ENCODE data around the gene CLDN25.

Gene CLDN25

GRCh38 chr11:113814181-113814580 lies 34.6 kb downstream of the CLDN25 start:
- no peak for DNase-seq

- no peak for DNase-seq
Measured at GRCh38 chr11:113817162-113817561, 37.6 kb downstream of the CLDN25 start.

GRCh38 chr11:113817626-113818025 lies 38.0 kb downstream of the CLDN25 start:
- DNase-seq = no peak

- DNase-seq = no peak
Measured at GRCh38 chr11:113818426-113818825, 38.8 kb downstream of the CLDN25 start.

- no peak for DNase-seq
Measured at GRCh38 chr11:113827477-113827876, 47.9 kb downstream of the CLDN25 start.

GRCh38 chr11:113828191-113828590 lies 48.6 kb downstream of the CLDN25 start:
- DNase-seq = no peak

GRCh38 chr11:113829751-113830150 lies 50.2 kb downstream of the CLDN25 start:
- DNase-seq = no peak

All from stimulated activated CD4-positive, alpha-beta T cell treated with anti-CD3 and anti-CD28 coated beads, Interleukin-12 subunit alpha, Interleukin-12 subunit beta, amount 100 ng/mL, for 4 hours (primary cell).